ENCODE data around the gene PROC.
"Not testable (repeated sequence)": the region's sequence is repeated elsewhere in the genome, so short reads cannot be mapped to it uniquely, and the experiment has no call there.

PROC gene

DNA sequence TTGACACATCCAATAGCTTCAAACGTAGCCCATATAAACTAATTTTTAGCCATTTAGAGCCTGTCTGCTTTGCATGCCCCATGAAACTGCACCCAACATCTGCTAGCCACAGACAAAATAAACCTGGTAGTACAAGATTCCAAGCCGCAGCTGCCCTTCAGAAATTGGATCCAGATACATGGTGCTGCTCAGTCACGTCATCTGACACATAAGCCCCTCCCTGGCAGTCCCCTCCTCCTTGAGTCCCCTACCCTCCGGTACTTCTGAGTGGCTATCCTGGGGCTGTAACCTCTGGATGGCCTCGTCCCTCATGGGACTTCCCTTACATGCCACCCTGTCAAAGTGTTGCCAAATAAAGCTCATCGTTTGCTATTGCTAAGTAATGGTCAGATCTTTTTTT, 33.8 kb downstream of the PROC start:
- Histone ChIP-seq H3K36me3 (ENCODE audit: control insufficient read depth in 4 of 4, insufficient read depth in 4 of 4, low read length in 3 of 4) (no peaks in the 10 kb centered on the region), H3K27me3 (replicated peaks in 2 of 5; ENCODE audit: control insufficient read depth in 4 of 5, insufficient read depth in 5 of 5, low read length in 4 of 5) (no peaks in the 10 kb centered on the region), H3K4me3 (ENCODE audit: control insufficient read depth in 1 of 7, extremely low read depth in 1 of 7, insufficient read depth in 4 of 7, low read depth in 2 of 7, low read length in 6 of 7) (no peak overlapping the region), H3K27ac (ENCODE audit: insufficient read depth in 1 of 2, low read depth in 1 of 2, low read length in 2 of 2, poor library complexity in 1 of 2, severe bottlenecking in 2 of 2) (no peak overlapping the region), H3K4me1 (ENCODE audit: control extremely low read depth in 1 of 4, control insufficient read depth in 4 of 4, insufficient read depth in 4 of 4, low read length in 3 of 4) (no peaks in the 10 kb centered on the region), H3K9me3 (ENCODE audit: control extremely low read depth in 1 of 5, control insufficient read depth in 4 of 5, insufficient read depth in 2 of 5, low read depth in 1 of 5, low read length in 4 of 5) (no peaks in the 10 kb centered on the region)
- DNase-seq: no peak
- POLR2A ChIA-PET: no interaction called here
- CTCF ChIA-PET: interaction anchor here (1.0 to 2.8 kb wide), 5 partner anchors 28 to 128 kb away, joined by 3 to 14 read pairs (median 5); no protein-coding TSS in a partner anchor
- WGBS (ENCODE audit: insufficient coverage): 95% methylated on average over 6 of the region's 6 CpGs

GRCh38 chr2:127452423-127452822, 34.2 kb downstream of the PROC start:
- H3K36me3 ChIP-seq (ENCODE audit: control insufficient read depth in 4 of 4, insufficient read depth in 4 of 4, low read length in 3 of 4); DNase-seq; H3K27ac ChIP-seq (ENCODE audit: insufficient read depth in 1 of 2, low read depth in 1 of 2, low read length in 2 of 2, poor library complexity in 1 of 2, severe bottlenecking in 2 of 2); H3K9me3 ChIP-seq (ENCODE audit: control extremely low read depth in 1 of 5, control insufficient read depth in 4 of 5, insufficient read depth in 2 of 5, low read depth in 1 of 5, low read length in 4 of 5); H3K4me1 ChIP-seq (ENCODE audit: control extremely low read depth in 1 of 4, control insufficient read depth in 4 of 4, insufficient read depth in 4 of 4, low read length in 3 of 4); H3K27me3 ChIP-seq (replicated peaks in 2 of 5; ENCODE audit: control insufficient read depth in 4 of 5, insufficient read depth in 5 of 5, low read length in 4 of 5); H3K4me3 ChIP-seq (ENCODE audit: control insufficient read depth in 1 of 7, extremely low read depth in 1 of 7, insufficient read depth in 4 of 7, low read depth in 2 of 7, low read length in 6 of 7); POLR2A ChIA-PET: not testable (repeated sequence)
- CTCF ChIA-PET: interaction anchor here (1.0 to 2.8 kb wide), 5 partner anchors 19 to 128 kb away, joined by 3 to 14 read pairs (median 5); no protein-coding TSS in a partner anchor
- 96% methylated on average over 4 of the region's 8 CpGs for WGBS (ENCODE audit: insufficient coverage)

GRCh38 chr2:127453013-127453391, 34.8 kb downstream of the PROC start:
- POLR2A ChIA-PET: no interaction called here
- 100% methylated on average over 2 of the region's 3 CpGs for WGBS (ENCODE audit: insufficient coverage)
- Histone ChIP-seq H3K27ac (ENCODE audit: insufficient read depth in 1 of 2, low read depth in 1 of 2, low read length in 2 of 2, poor library complexity in 1 of 2, severe bottlenecking in 2 of 2) (no peak overlapping the region), H3K27me3 (replicated peaks in 2 of 5; ENCODE audit: control insufficient read depth in 4 of 5, insufficient read depth in 5 of 5, low read length in 4 of 5) (no peaks in the 10 kb centered on the region), H3K4me3 (ENCODE audit: control insufficient read depth in 1 of 7, extremely low read depth in 1 of 7, insufficient read depth in 4 of 7, low read depth in 2 of 7, low read length in 6 of 7) (no peak overlapping the region), H3K36me3 (ENCODE audit: control insufficient read depth in 4 of 4, insufficient read depth in 4 of 4, low read length in 3 of 4) (no peaks in the 10 kb centered on the region), H3K4me1 (ENCODE audit: control extremely low read depth in 1 of 4, control insufficient read depth in 4 of 4, insufficient read depth in 4 of 4, low read length in 3 of 4) (no peaks in the 10 kb centered on the region), H3K9me3 (ENCODE audit: control extremely low read depth in 1 of 5, control insufficient read depth in 4 of 5, insufficient read depth in 2 of 5, low read depth in 1 of 5, low read length in 4 of 5) (no peaks in the 10 kb centered on the region)
- CTCF ChIA-PET: interaction anchor here (0.6 to 2.8 kb wide), 10 partner anchors 11 to 129 kb away, joined by 3 to 14 read pairs (median 5); no protein-coding TSS in a partner anchor
- no peak for DNase-seq

DNA sequence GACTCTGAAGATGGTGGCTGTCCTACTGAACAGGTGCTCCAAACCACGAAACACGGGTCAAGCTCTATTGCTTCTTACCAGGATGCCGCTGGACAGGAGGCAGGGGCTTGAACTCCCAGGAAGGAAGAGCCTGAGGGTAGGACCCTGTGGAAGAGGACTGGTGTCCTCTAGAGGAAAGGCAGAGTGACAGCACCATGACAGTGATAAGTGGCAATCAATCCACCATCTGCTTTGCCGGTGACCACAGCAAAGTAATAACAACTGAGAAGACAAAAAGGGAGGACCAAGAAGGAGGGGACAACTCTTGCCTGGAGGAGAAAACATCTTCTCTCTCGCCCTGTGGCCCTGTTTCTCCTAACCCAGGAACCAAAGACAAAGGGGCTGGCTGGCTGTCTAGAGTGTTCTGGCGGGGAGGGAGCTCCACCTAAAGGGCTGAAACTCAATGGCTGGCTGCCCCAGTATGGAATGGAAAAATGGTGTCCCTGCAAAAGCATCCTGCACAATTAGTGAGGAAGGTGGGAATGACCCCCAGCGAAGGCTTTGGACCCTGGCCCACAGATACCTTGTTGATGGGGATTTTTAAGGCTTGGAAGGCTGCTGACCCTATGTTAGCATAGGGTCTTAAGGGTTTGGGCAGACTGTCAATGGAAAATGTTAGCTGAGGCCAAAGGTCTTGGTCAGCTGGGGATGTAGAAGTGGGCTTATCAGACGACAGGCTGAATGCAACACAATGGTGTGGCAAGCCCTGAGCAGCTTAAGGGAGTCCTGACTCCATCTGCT, 35.4 kb downstream of the PROC start:
- POLR2A ChIA-PET: no interaction called here

GRCh38 chr2:127454595-127455565, 36.7 kb downstream of the PROC start:
- POLR2A ChIA-PET: no interaction called here
- Histone ChIP-seq H3K27ac (ENCODE audit: insufficient read depth in 1 of 2, low read depth in 1 of 2, low read length in 2 of 2, poor library complexity in 1 of 2, severe bottlenecking in 2 of 2) (no peak overlapping the region), H3K4me3 (ENCODE audit: control insufficient read depth in 1 of 7, extremely low read depth in 1 of 7, insufficient read depth in 4 of 7, low read depth in 2 of 7, low read length in 6 of 7) (no peak overlapping the region), H3K4me1 (ENCODE audit: control extremely low read depth in 1 of 4, control insufficient read depth in 4 of 4, insufficient read depth in 4 of 4, low read length in 3 of 4) (no peaks in the 10 kb centered on the region), H3K36me3 (ENCODE audit: control insufficient read depth in 4 of 4, insufficient read depth in 4 of 4, low read length in 3 of 4) (no peaks in the 10 kb centered on the region), H3K9me3 (ENCODE audit: control extremely low read depth in 1 of 5, control insufficient read depth in 4 of 5, insufficient read depth in 2 of 5, low read depth in 1 of 5, low read length in 4 of 5) (no peaks in the 10 kb centered on the region), H3K27me3 (replicated peaks in 2 of 5; ENCODE audit: control insufficient read depth in 4 of 5, insufficient read depth in 5 of 5, low read length in 4 of 5) (no peaks in the 10 kb centered on the region)
- CTCF ChIA-PET: interaction anchor here (1.1 to 2.8 kb wide), 6 partner anchors 8 to 131 kb away, joined by 3 to 14 read pairs (median 4); no protein-coding TSS in a partner anchor
- DNase-seq: no peak
- WGBS (ENCODE audit: insufficient coverage): 99% methylated on average over 10 of the region's 19 CpGs

More for the DNA sequence above, 35.4 kb downstream of the PROC start:
- no peak overlapping the region for H3K27ac ChIP-seq (ENCODE audit: insufficient read depth in 1 of 2, low read depth in 1 of 2, low read length in 2 of 2, poor library complexity in 1 of 2, severe bottlenecking in 2 of 2)
- no peaks in the 10 kb centered on the region for H3K4me1 ChIP-seq (ENCODE audit: control extremely low read depth in 1 of 4, control insufficient read depth in 4 of 4, insufficient read depth in 4 of 4, low read length in 3 of 4)
- no peaks in the 10 kb centered on the region for H3K27me3 ChIP-seq (replicated peaks in 2 of 5; ENCODE audit: control insufficient read depth in 4 of 5, insufficient read depth in 5 of 5, low read length in 4 of 5)
- no peaks in the 10 kb centered on the region for H3K36me3 ChIP-seq (ENCODE audit: control insufficient read depth in 4 of 4, insufficient read depth in 4 of 4, low read length in 3 of 4)
- H3K4me3 ChIP-seq (ENCODE audit: control insufficient read depth in 1 of 7, extremely low read depth in 1 of 7, insufficient read depth in 4 of 7, low read depth in 2 of 7, low read length in 6 of 7): no peak overlapping the region
- CTCF ChIA-PET: interaction anchor here (0.6 to 2.8 kb wide), 12 partner anchors 12 to 129 kb away, joined by 3 to 14 read pairs (median 5); no protein-coding TSS in a partner anchor
- no peaks in the 10 kb centered on the region for H3K9me3 ChIP-seq (ENCODE audit: control extremely low read depth in 1 of 5, control insufficient read depth in 4 of 5, insufficient read depth in 2 of 5, low read depth in 1 of 5, low read length in 4 of 5)
- WGBS (ENCODE audit: insufficient coverage): 96% methylated on average over 6 of the region's 8 CpGs
- peak; percentile 7 to 28 (median 10) for DNase-seq

- Histone ChIP-seq H3K27ac (ENCODE audit: insufficient read depth in 1 of 2, low read depth in 1 of 2, low read length in 2 of 2, poor library complexity in 1 of 2, severe bottlenecking in 2 of 2) (no peak overlapping the region), H3K4me1 (ENCODE audit: control extremely low read depth in 1 of 4, control insufficient read depth in 4 of 4, insufficient read depth in 4 of 4, low read length in 3 of 4) (no peaks in the 10 kb centered on the region), H3K36me3 (ENCODE audit: control insufficient read depth in 4 of 4, insufficient read depth in 4 of 4, low read length in 3 of 4) (no peaks in the 10 kb centered on the region), H3K27me3 (replicated peaks in 2 of 5; ENCODE audit: control insufficient read depth in 4 of 5, insufficient read depth in 5 of 5, low read length in 4 of 5) (no peaks in the 10 kb centered on the region), H3K4me3 (ENCODE audit: control insufficient read depth in 1 of 7, extremely low read depth in 1 of 7, insufficient read depth in 4 of 7, low read depth in 2 of 7, low read length in 6 of 7) (no peak overlapping the region), H3K9me3 (ENCODE audit: control extremely low read depth in 1 of 5, control insufficient read depth in 4 of 5, insufficient read depth in 2 of 5, low read depth in 1 of 5, low read length in 4 of 5) (no peaks in the 10 kb centered on the region)
- POLR2A ChIA-PET: no interaction called here
- CTCF ChIA-PET: interaction anchor here (1.2 kb wide), 1 partner anchor 9 kb away, joined by 5 read pairs; no protein-coding TSS in a partner anchor
- 96% methylated on average over 12 of the region's 13 CpGs for WGBS (ENCODE audit: insufficient coverage)
- DNase-seq: no peak
Measured at GRCh38 chr2:127455566-127456493, 37.6 kb downstream of the PROC start.

Measured in common myeloid progenitor, CD34-positive (primary cell).